H1 (cell line): ENCODE results near the gene MXD3. TPM values are rescaled to one million over a fixed set of nuclear protein-coding genes. Genes with fewer than 3 reads are reported as not detected.

ENCODE experiments used
- CTCF ChIA-PET: fragments of 300-600 bp; sonication (Branson Sonifier 250); formaldehyde crosslinking; loops from one replicate; lab custom pipeline; 2021; ENCODE audit not compliant: partially characterized antibody; lab: Charles Lee
- POLR2A ChIA-PET: fragments of 300-600 bp; sonication (Branson Sonifier 250); formaldehyde crosslinking; loops from one replicate; lab custom pipeline; 2021; ENCODE audit warnings: inconsistent platforms; ENCODE audit not compliant: partially characterized antibody; lab: Charles Lee
- DNase-seq, 2 experiments: peaks; one replicate each; pipeline versions ENCODE4 v3.0.0 to v3.0.0-alpha.2; 2010 to 2022; ENCODE audit warnings: low spot score in 2 of 2, low read depth in 1 of 2, mixed read lengths in 1 of 2
- FAIRE-seq: peaks from 2 replicates; lab custom pipeline; 2011; peaks lifted over from hg19 to GRCh38; lab: Jason Lieb, UNC
- H2AFZ ChIP-seq: 2 replicates; pipeline ENCODE4 v1.8.1; 2012; ENCODE audit warnings: low read length, inconsistent platforms
- H2AK5ac ChIP-seq: 2 replicates; pipeline ENCODE4 v1.6.1; 2013; ENCODE audit warnings: low read depth, low read length
- H2BK120ac ChIP-seq: replicated peaks from 2 replicates; pipeline ENCODE3; 2013; ENCODE audit warnings: low read depth, low read length, inconsistent platforms
- H2BK12ac ChIP-seq: 2 replicates; pipeline ENCODE4 v1.6.1; 2013; ENCODE audit warnings: low read depth, low read length
- H2BK15ac ChIP-seq: 2 replicates; pipeline ENCODE4 v1.6.1; 2013; ENCODE audit warnings: low read length
- H2BK20ac ChIP-seq: 2 replicates; pipeline ENCODE4 v1.6.1; 2013; ENCODE audit warnings: low read length
- H2BK5ac ChIP-seq: 2 replicates; pipeline ENCODE4 v1.6.1; 2013; ENCODE audit warnings: low read depth, low read length
- H3K14ac ChIP-seq: 2 replicates; pipeline ENCODE4 v1.6.1; 2013; ENCODE audit warnings: inconsistent platforms; ENCODE audit not compliant: insufficient read length
- H3K18ac ChIP-seq: 2 replicates; pipeline ENCODE4 v1.6.1; 2013; ENCODE audit warnings: low read length; ENCODE audit errors: extremely low read depth
- H3K23ac ChIP-seq: 2 replicates; pipeline ENCODE4 v1.6.1; 2013; ENCODE audit warnings: inconsistent platforms; ENCODE audit not compliant: insufficient read length
- H3K23me2 ChIP-seq: 2 replicates; pipeline ENCODE4 v1.6.1; 2013; ENCODE audit warnings: low read depth, low read length
- H3K27ac ChIP-seq: 2 replicates; pipeline ENCODE4 v1.6.1; 2011; ENCODE audit warnings: low read depth, low read length, inconsistent platforms
- H3K27me3 ChIP-seq, 4 experiments: replicated peaks in 1 of 4; 1 replicate in 1 of 4; 2 replicates in 3 of 4; pipeline versions ENCODE4 v1.6.1 to v1.8.1; 2011 to 2013; ENCODE audit warnings: low read length in 3 of 4, mild to moderate bottlenecking in 3 of 4, inconsistent platforms in 2 of 4, mixed read lengths in 2 of 4, moderate library complexity in 1 of 4; ENCODE audit not compliant: control insufficient read depth in 3 of 4, insufficient read depth in 3 of 4; ENCODE audit errors: extremely low read depth in 1 of 4
- H3K36me3 ChIP-seq, 4 experiments: 2 replicates each; pipeline versions ENCODE4 v1.6.1 to v1.8.1; 2011 to 2013; ENCODE audit warnings: mild to moderate bottlenecking in 4 of 4, low read length in 3 of 4, moderate library complexity in 2 of 4, control low read depth in 1 of 4, inconsistent platforms in 1 of 4; ENCODE audit not compliant: insufficient read depth in 4 of 4, control insufficient read depth in 2 of 4
- H3K4ac ChIP-seq: replicated peaks from 2 replicates; pipeline ENCODE3; 2013; ENCODE audit warnings: low read length, low read depth, mixed read lengths, inconsistent platforms; ENCODE audit not compliant: insufficient read length
- H3K4me1 ChIP-seq, 4 experiments: replicated peaks in 1 of 4; 1 replicate in 1 of 4; 2 replicates in 3 of 4; pipeline versions ENCODE4 v1.6.1 to v1.8.1; 2011 to 2013; ENCODE audit warnings: low read length in 3 of 4, inconsistent platforms in 2 of 4, mixed read lengths in 1 of 4; ENCODE audit not compliant: insufficient read depth in 4 of 4, control insufficient read depth in 3 of 4
- H3K4me2 ChIP-seq, 2 experiments: 2 replicates each; pipeline versions ENCODE4 v1.6.1 to v1.8.1; 2011 to 2013; ENCODE audit warnings: low read depth in 2 of 2, low read length in 2 of 2, control low read depth in 1 of 2, inconsistent platforms in 1 of 2, mild to moderate bottlenecking in 1 of 2; ENCODE audit not compliant: insufficient read depth in 1 of 2
- H3K4me3 ChIP-seq, 4 experiments: fragments of 200-600, 300-600 bp in 1 of 4; sonication (generic), shearing (Covaris generic), sonication (Bioruptor Twin) in 1 of 4; 2 replicates each; pipeline versions ENCODE4 v1.5.1 to v1.8.1; 2011 to 2016; ENCODE audit warnings: low read length in 4 of 4, low read depth in 3 of 4, control low read depth in 2 of 4, inconsistent platforms in 2 of 4, mild to moderate bottlenecking in 2 of 4, mixed read lengths in 1 of 4, moderate library complexity in 1 of 4; ENCODE audit not compliant: insufficient read depth in 2 of 4; ENCODE audit errors: extremely low read depth in 1 of 4
- H3K56ac ChIP-seq: replicated peaks from 2 replicates; pipeline ENCODE3; 2013; ENCODE audit warnings: low read depth, mild to moderate bottlenecking, mixed read lengths, low read length, inconsistent platforms; ENCODE audit not compliant: insufficient read length
- H3K79me1 ChIP-seq: 2 replicates; pipeline ENCODE4 v1.6.1; 2013; ENCODE audit warnings: low read depth, low read length, control low read depth
- H3K79me2 ChIP-seq, 2 experiments: 2 replicates each; pipeline versions ENCODE4 v1.6.1 to v1.8.1; 2012 to 2013; ENCODE audit warnings: low read length in 2 of 2, mild to moderate bottlenecking in 2 of 2, inconsistent platforms in 1 of 2; ENCODE audit not compliant: insufficient read depth in 2 of 2, control insufficient read depth in 1 of 2
- H3K9ac ChIP-seq, 4 experiments: replicated peaks in 1 of 4; 1 replicate in 1 of 4; 2 replicates in 3 of 4; pipeline versions ENCODE4 v1.6.1 to v1.8.1; 2011 to 2013; ENCODE audit warnings: low read depth in 3 of 4, low read length in 3 of 4, control low read depth in 2 of 4, mild to moderate bottlenecking in 2 of 4, moderate library complexity in 2 of 4, inconsistent platforms in 1 of 4; ENCODE audit errors: extremely low read depth in 1 of 4
- H3K9me3 ChIP-seq, 2 experiments: 2 replicates each; pipeline versions ENCODE4 v1.6.1 to v1.8.1; 2012 to 2013; ENCODE audit warnings: mild to moderate bottlenecking in 2 of 2, moderate library complexity in 2 of 2, control low read depth in 1 of 2, inconsistent platforms in 1 of 2, low read depth in 1 of 2, low read length in 1 of 2, mixed read lengths in 1 of 2; ENCODE audit not compliant: insufficient read depth in 2 of 2
- H4K20me1 ChIP-seq, 2 experiments: replicated peaks in 1 of 2; 2 replicates each; pipeline versions ENCODE3 to v1.8.1; 2011 to 2013; ENCODE audit warnings: inconsistent platforms in 2 of 2, low read length in 2 of 2, mild to moderate bottlenecking in 1 of 2; ENCODE audit not compliant: insufficient read depth in 2 of 2, control insufficient read depth in 1 of 2
- H4K5ac ChIP-seq: 2 replicates; pipeline ENCODE4 v1.6.1; 2013; ENCODE audit warnings: low read length, low read depth, mixed read lengths, inconsistent platforms; ENCODE audit not compliant: insufficient read length
- H4K8ac ChIP-seq: 2 replicates; pipeline ENCODE4 v1.8.0; 2013; ENCODE audit warnings: mild to moderate bottlenecking, moderate library complexity, low read length, inconsistent platforms; ENCODE audit not compliant: insufficient read depth; ENCODE audit errors: extremely low read depth
- H4K91ac ChIP-seq: replicated peaks from 2 replicates; pipeline ENCODE3; 2013; ENCODE audit warnings: low read length, mixed read lengths, inconsistent platforms; ENCODE audit not compliant: insufficient read length
- CBX8 ChIP-seq: fragments of 300-800, 300-1000 bp; sonication (generic); IDR thresholded peaks from 2 replicates; pipeline ENCODE4 v1.7.1; 2016; ENCODE audit warnings: low read depth, low read length, borderline replicate concordance
- KDM5A ChIP-seq: fragments of 200-600 bp; IDR thresholded peaks from 2 replicates; pipeline ENCODE4 v1.7.1; 2012; ENCODE audit warnings: mild to moderate bottlenecking, low read length, inconsistent platforms, mixed read lengths
- PHF8 ChIP-seq: fragments of 200-600 bp; sonication (generic); conservative IDR thresholded peaks from 2 replicates; pipeline ENCODE4 v1.7.1; 2012; ENCODE audit warnings: low read depth, mild to moderate bottlenecking, inconsistent platforms, low read length, moderate library complexity
- RAD21 ChIP-seq, 2 experiments: IDR thresholded peaks in 1 of 2; conservative IDR thresholded peaks in 1 of 2; 2 replicates each; pipeline ENCODE4 v1.6.1; 2011; ENCODE audit warnings: low read depth in 2 of 2, low read length in 2 of 2, improper control_type of control experiment in 1 of 2, inconsistent platforms in 1 of 2, mild to moderate bottlenecking in 1 of 2, moderate library complexity in 1 of 2
- TAF7 ChIP-seq: optimal IDR thresholded peaks from 2 replicates; pipeline ENCODE3; 2011; ENCODE audit warnings: low read depth, mild to moderate bottlenecking, inconsistent platforms, low read length, moderate library complexity, borderline replicate concordance
- TBP ChIP-seq: IDR thresholded peaks from 2 replicates; pipeline ENCODE4 v1.6.1; 2011; ENCODE audit warnings: low read depth, low read length, improper control_type of control experiment
- WGBS, 2 experiments: shearing (Covaris generic) in 1 of 2; methylation state at CpG; one replicate each; pipeline versions ENCODE4 v1.1.6 to v1.1.7; 2013 to 2015; ENCODE audit warnings: low lambda C conversion rate in 2 of 2, mixed read lengths in 2 of 2, inconsistent platforms in 1 of 2, low coverage in 1 of 2, missing lambda C conversion rate in 1 of 2; ENCODE audit not compliant: insufficient replicate concordance in 2 of 2, insufficient coverage in 1 of 2, insufficient read length in 1 of 2; ENCODE audit errors: extremely low coverage in 1 of 2, missing lambda C conversion rate in 1 of 2; 5-methylcytosine and 5-hydroxymethylcytosine counted together
- polyA plus RNA-seq, 7 experiments: library from polyadenylated mRNA; depleted of rRNA in 3 of 7; stranded (reverse) in 5 of 7; unstranded in 2 of 7; fragments of >200 nt in 5 of 7; fragments of 200-250 nt in 2 of 7; gene quantifications; 1 replicate in 5 of 7; 2 replicates in 1 of 7; 4 replicates in 1 of 7; pipeline versions ENCODE4 v1.2.1 to v1.2.3, GENCODE V29; 2011 to 2013; ENCODE audit warnings: missing spikeins in 2 of 7, mixed read lengths in 2 of 7
- total RNA-seq: library from RNA; stranded (reverse); fragmentation: NEBNext Ultra II Directional; extraction: Animal tissue kit (Norgen Biotek cat#: 25700); gene quantifications from 2 replicates; pipeline ENCODE4 v1.2.1, GENCODE V29; 2021
- TF ChIP-seq, protein P1 (sequence below): IDR thresholded peaks from 2 replicates; pipeline ENCODE4 v1.6.1; 2012; ENCODE audit warnings: low read length, inconsistent platforms
- TF ChIP-seq, protein P2 (sequence below): IDR thresholded peaks from 2 replicates; pipeline ENCODE4 v1.6.1; 2011; ENCODE audit warnings: low read depth, mild to moderate bottlenecking, low read length; ENCODE audit not compliant: insufficient read depth

MXD3 gene
- total and polyA plus RNA-seq, 2 of the 8 experiments (the other 6 are each of a cell fraction or from before 2014, with no cell fraction given) = 6.5 to 7.7 TPM

DNA sequence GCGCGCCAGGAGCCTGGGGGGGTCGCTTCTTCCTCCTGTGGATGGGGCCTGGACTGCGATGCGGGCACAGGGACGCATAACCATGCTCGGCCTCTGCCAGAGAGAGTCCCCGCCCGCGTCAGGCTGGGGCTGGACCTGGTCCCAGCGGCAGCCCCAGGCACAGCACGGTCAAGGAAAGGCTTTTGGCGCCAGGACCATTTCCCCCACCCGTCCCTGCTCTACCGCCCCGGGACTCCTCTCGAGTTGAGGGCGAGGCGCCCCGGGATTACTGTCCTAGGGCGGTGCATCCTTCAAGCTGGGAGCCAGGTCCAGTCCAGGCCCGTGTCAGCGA, 341 bp downstream of the MXD3 start:
- FAIRE-seq = no peak

More for the DNA sequence above, 341 bp downstream of the MXD3 start:
- H2BK15ac ChIP-seq = no peak overlapping the region
- H3K27me3 ChIP-seq = no peaks in the 10 kb centered on the region
- no peaks in the 10 kb centered on the region for H3K9me3 ChIP-seq
- H3K27ac ChIP-seq = no peak overlapping the region
- peaks cover 0 to 19% (median 14%) of the 10 kb centered on the region in 4 experiments; a peak in 6 of 7 replicates for H3K4me1 ChIP-seq
- H4K5ac ChIP-seq = no peak overlapping the region
- POLR2A ChIA-PET = interaction anchor here (0.8 to 6.0 kb wide), 11 partner anchors 9 to 198 kb away, joined by 3 to 26 read pairs (median 5); partner anchors contain the start of genes LMAN2, NSD1, PRELID1 and PRR7
- H3K23ac ChIP-seq = no peak overlapping the region
- no peaks in the 10 kb centered on the region for H3K79me2 ChIP-seq
- TF ChIP-seq RAD21 (IDR thresholded peaks at IDR 0.05 in 1 of 2, conservative IDR thresholded peaks at IDR 0.05 in 1 of 2; ENCODE audit: low read depth in 2 of 2, low read length in 2 of 2) (no peak), PHF8 (no peak), TAF7 (no peak), CBX8 (no peak), TBP (no peak), KDM5A (no peak)
- TF ChIP-seq, protein P1, sequence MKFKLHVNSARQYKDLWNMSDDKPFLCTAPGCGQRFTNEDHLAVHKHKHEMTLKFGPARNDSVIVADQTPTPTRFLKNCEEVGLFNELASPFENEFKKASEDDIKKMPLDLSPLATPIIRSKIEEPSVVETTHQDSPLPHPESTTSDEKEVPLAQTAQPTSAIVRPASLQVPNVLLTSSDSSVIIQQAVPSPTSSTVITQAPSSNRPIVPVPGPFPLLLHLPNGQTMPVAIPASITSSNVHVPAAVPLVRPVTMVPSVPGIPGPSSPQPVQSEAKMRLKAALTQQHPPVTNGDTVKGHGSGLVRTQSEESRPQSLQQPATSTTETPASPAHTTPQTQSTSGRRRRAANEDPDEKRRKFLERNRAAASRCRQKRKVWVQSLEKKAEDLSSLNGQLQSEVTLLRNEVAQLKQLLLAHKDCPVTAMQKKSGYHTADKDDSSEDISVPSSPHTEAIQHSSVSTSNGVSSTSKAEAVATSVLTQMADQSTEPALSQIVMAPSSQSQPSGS = no peak
- TF ChIP-seq, protein P2, sequence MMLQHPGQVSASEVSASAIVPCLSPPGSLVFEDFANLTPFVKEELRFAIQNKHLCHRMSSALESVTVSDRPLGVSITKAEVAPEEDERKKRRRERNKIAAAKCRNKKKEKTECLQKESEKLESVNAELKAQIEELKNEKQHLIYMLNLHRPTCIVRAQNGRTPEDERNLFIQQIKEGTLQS = no peak
- TF ChIP-seq, all 59 proteins: peak for 0
- CTCF ChIA-PET = interaction anchor here (1.1 to 16.6 kb wide), 6 partner anchors 12 to 199 kb away, joined by 4 to 251 read pairs (median 34); no protein-coding TSS in a partner anchor
- no peak overlapping the region for H2BK12ac ChIP-seq
- no peak overlapping the region for H3K14ac ChIP-seq
- peaks cover 0 to 8% of the 10 kb centered on the region in 2 experiments for H4K20me1 ChIP-seq
- H4K91ac ChIP-seq = no peak overlapping the region
- peak overlapping the region in 3 of 4 experiments; percentile 42 to 83 (median 54); a peak in 6 of 7 replicates for H3K9ac ChIP-seq
- H2BK20ac ChIP-seq = no peak overlapping the region
- peak overlapping the region; percentile 38; the same call in 1 of the 2 replicates for H3K18ac ChIP-seq
- H3K4ac ChIP-seq = no peak overlapping the region
- peaks cover 11% of the 10 kb centered on the region for H3K23me2 ChIP-seq
- H3K36me3 ChIP-seq = peaks cover 0 to 6% (median 6%) of the 10 kb centered on the region in 4 experiments; a peak in 5 of 8 replicates
- H2AK5ac ChIP-seq = no peak overlapping the region
- peak overlapping the region; percentile 97 to 99 for H3K4me2 ChIP-seq
- 5% methylated on average over 18 of the region's 23 CpGs; no CpG with 5 or more reads in 1 of the 2 experiments for WGBS, 2 experiments
- no peak overlapping the region for H2BK120ac ChIP-seq
- H3K79me1 ChIP-seq = no peaks in the 10 kb centered on the region
- H2BK5ac ChIP-seq = no peak overlapping the region
- H4K8ac ChIP-seq = no peak overlapping the region; the same call in 1 of the 2 replicates
- peak overlapping the region; percentile 52 to 75 (median 67) for H3K4me3 ChIP-seq
- no peak overlapping the region for H3K56ac ChIP-seq
- H2AFZ ChIP-seq = no peak overlapping the region
- no peak for DNase-seq
